Measurements from ENCODE around the gene EDAR. TPM values are rescaled to one million over a fixed set of nuclear protein-coding genes. Genes with fewer than 3 reads are reported as not detected.

EDAR gene
- total RNA-seq, 4 donors from 2014 or later: 0.72 to 7.1 (median 4.2) TPM

DNA sequence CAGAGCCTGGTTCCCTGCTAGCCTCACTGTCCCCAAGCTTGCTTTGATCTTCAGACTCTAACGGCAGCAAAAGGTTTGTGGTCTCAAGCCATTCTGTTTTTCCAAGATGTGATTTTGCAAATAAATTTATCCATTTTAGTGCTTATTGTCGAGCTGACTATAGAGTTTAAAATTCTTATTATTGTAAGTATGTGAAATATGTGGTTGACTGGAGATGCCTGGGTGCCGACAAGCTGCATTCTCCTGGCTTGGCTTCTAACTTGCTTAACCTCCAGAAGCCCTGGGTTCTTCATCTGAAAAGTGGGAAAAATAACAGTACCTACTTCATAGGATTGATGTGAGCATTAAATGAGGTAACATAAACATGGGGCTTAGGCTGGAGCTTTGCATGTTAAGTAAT, 9.9 kb upstream of the EDAR start:
- intact Hi-C loops (cut with DNase I; ENCODE audit: low total_unique reads): no loop called here
- DNase-seq (ENCODE audit: low spot score in 2 of 2): no peak
- no peak overlapping the region for H3K4me3 ChIP-seq (ENCODE audit: low read depth, poor library complexity, severe bottlenecking)
- TF ChIP-seq, protein P1, sequence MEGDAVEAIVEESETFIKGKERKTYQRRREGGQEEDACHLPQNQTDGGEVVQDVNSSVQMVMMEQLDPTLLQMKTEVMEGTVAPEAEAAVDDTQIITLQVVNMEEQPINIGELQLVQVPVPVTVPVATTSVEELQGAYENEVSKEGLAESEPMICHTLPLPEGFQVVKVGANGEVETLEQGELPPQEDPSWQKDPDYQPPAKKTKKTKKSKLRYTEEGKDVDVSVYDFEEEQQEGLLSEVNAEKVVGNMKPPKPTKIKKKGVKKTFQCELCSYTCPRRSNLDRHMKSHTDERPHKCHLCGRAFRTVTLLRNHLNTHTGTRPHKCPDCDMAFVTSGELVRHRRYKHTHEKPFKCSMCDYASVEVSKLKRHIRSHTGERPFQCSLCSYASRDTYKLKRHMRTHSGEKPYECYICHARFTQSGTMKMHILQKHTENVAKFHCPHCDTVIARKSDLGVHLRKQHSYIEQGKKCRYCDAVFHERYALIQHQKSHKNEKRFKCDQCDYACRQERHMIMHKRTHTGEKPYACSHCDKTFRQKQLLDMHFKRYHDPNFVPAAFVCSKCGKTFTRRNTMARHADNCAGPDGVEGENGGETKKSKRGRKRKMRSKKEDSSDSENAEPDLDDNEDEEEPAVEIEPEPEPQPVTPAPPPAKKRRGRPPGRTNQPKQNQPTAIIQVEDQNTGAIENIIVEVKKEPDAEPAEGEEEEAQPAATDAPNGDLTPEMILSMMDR (IDR thresholded peaks at IDR 0.05): no peak
- no peak for TF ChIP-seq POLR2A (IDR thresholded peaks at IDR 0.05)
- WGBS, 2 donors: 65 to 77% methylated on average over 3 of the region's 3 CpGs

GRCh38 chr2:108994178-108994577, 5.2 kb upstream of the EDAR start:
- DNase-seq (ENCODE audit: low spot score in 2 of 2): no peak
- intact Hi-C loops (cut with DNase I; ENCODE audit: low total_unique reads): no loop called here
- no peak for TF ChIP-seq POLR2A (IDR thresholded peaks at IDR 0.05)
- TF ChIP-seq, protein P1 (IDR thresholded peaks at IDR 0.05): no peak
- H3K4me3 ChIP-seq (ENCODE audit: low read depth, poor library complexity, severe bottlenecking): no peak overlapping the region
- WGBS, 2 donors: 78 to 79% methylated on average over 6 of the region's 6 CpGs

GRCh38 chr2:108993095-108993937, 4.3 kb upstream of the EDAR start:
- intact Hi-C loops (cut with DNase I; ENCODE audit: low total_unique reads): no loop called here
- DNase-seq (ENCODE audit: low spot score in 2 of 2): no peak
- TF ChIP-seq POLR2A (IDR thresholded peaks at IDR 0.05): no peak
- TF ChIP-seq, protein P1 (IDR thresholded peaks at IDR 0.05): no peak
- WGBS, 2 donors: 89 to 91% methylated on average over 8 of the region's 8 CpGs
- no peak overlapping the region for H3K4me3 ChIP-seq (ENCODE audit: low read depth, poor library complexity, severe bottlenecking)

GRCh38 chr2:108988076-108988795, 784 bp downstream of the EDAR start:
- no peak for DNase-seq (ENCODE audit: low spot score in 2 of 2)
- TF ChIP-seq, protein P1 (IDR thresholded peaks at IDR 0.05): no peak
- no peak for TF ChIP-seq POLR2A (IDR thresholded peaks at IDR 0.05)
- 51 to 55% methylated on average over 19 of the region's 19 CpGs for WGBS, 2 donors
- intact Hi-C loops (cut with DNase I; ENCODE audit: low total_unique reads): no loop called here
- H3K4me3 ChIP-seq (ENCODE audit: low read depth, poor library complexity, severe bottlenecking): peak overlapping the region; percentile 5

- 83% methylated on average over 7 of the region's 7 CpGs for WGBS, 2 donors
- no peak overlapping the region for H3K4me3 ChIP-seq (ENCODE audit: low read depth, poor library complexity, severe bottlenecking)
- intact Hi-C loops (cut with DNase I; ENCODE audit: low total_unique reads): no loop called here
- no peak for DNase-seq (ENCODE audit: low spot score in 2 of 2)
- no peak for TF ChIP-seq POLR2A (IDR thresholded peaks at IDR 0.05)
- TF ChIP-seq, protein P1 (IDR thresholded peaks at IDR 0.05): no peak
These were observed 2.0 kb downstream of the EDAR start for GRCh38 chr2:108986916-108987510.
